H1 (cell line): Measurements from ENCODE around the gene CCDC9B. TPM values are rescaled to one million over a fixed set of nuclear protein-coding genes. Genes with fewer than 3 reads are reported as not detected.

ENCODE experiments used
- BACH1 ChIP-seq: IDR thresholded peaks from 2 replicates; pipeline ENCODE4 v1.6.1; 2012; ENCODE audit warnings: low read length, improper control_type of control experiment
- CHD1 ChIP-seq: IDR thresholded peaks from 2 replicates; pipeline ENCODE4 v1.6.1; 2012; ENCODE audit warnings: low read depth, low read length, improper control_type of control experiment
- KDM5A ChIP-seq: fragments of 200-600 bp; IDR thresholded peaks from 2 replicates; pipeline ENCODE4 v1.7.1; 2012; ENCODE audit warnings: mild to moderate bottlenecking, low read length, inconsistent platforms, mixed read lengths
- RNF2 ChIP-seq: fragments of 200-900, 300-1000 bp; sonication (generic); IDR thresholded peaks from 2 replicates; pipeline ENCODE4 v1.7.1; 2016; ENCODE audit warnings: borderline replicate concordance, low read depth, mild to moderate bottlenecking, antibody characterized with exemption, low read length; ENCODE audit not compliant: poor library complexity, severe bottlenecking; ENCODE audit errors: missing control alignments
- polyA plus RNA-seq, 7 experiments: library from polyadenylated mRNA; depleted of rRNA in 3 of 7; stranded (reverse) in 5 of 7; unstranded in 2 of 7; fragments of >200 nt in 5 of 7; fragments of 200-250 nt in 2 of 7; gene quantifications; 1 replicate in 5 of 7; 2 replicates in 1 of 7; 4 replicates in 1 of 7; pipeline versions ENCODE4 v1.2.1 to v1.2.3, GENCODE V29; 2011 to 2013; ENCODE audit warnings: missing spikeins in 2 of 7, mixed read lengths in 2 of 7
- total RNA-seq: library from RNA; stranded (reverse); fragmentation: NEBNext Ultra II Directional; extraction: Animal tissue kit (Norgen Biotek cat#: 25700); gene quantifications from 2 replicates; pipeline ENCODE4 v1.2.1, GENCODE V29; 2021
- TF ChIP-seq, protein P1 (sequence below), 3 experiments: IDR thresholded peaks; 1 replicate in 2 of 3; 2 replicates in 1 of 3; pipeline versions ENCODE4 v1.5.1 to v1.6.1; 2011; ENCODE audit warnings: low read length in 3 of 3, mild to moderate bottlenecking in 3 of 3, inconsistent platforms in 2 of 3, low read depth in 1 of 3, moderate library complexity in 1 of 3; ENCODE audit not compliant: insufficient read depth in 1 of 3; ENCODE audit errors: control extremely low read depth in 1 of 3
- TF ChIP-seq, protein P2 (sequence below): fragments of 300-600 bp; sonication (generic); IDR thresholded peaks from 2 replicates; pipeline ENCODE4 v1.7.1; 2012; ENCODE audit warnings: low read length, moderate library complexity, mild to moderate bottlenecking, inconsistent platforms; ENCODE audit not compliant: insufficient replicate concordance

CCDC9B gene
- total and polyA plus RNA-seq, 2 of the 8 experiments (the other 6 are each of a cell fraction or from before 2014, with no cell fraction given) = 0.45 to 0.78 TPM

DNA sequence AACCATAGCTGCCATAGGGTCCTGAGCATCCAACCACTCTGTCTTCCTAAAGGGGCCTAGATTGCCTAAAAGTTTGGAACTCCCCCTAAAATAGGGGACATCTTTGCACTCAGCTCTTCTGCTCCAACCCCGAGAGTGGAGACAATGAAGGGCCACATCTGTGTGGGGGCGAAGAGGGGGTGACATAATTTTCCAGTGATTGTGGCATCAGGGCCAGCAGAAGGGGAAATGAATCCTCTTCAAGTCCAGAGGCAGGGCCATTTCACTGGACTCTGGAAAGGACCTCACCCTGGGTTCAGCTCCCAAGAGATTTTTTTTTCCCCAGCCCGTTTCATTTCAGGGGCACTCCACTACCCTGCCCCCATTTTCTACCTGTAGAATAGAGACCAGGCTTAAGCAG, 53.2 kb downstream of the CCDC9B start (continued):
- TF ChIP-seq, protein P1, sequence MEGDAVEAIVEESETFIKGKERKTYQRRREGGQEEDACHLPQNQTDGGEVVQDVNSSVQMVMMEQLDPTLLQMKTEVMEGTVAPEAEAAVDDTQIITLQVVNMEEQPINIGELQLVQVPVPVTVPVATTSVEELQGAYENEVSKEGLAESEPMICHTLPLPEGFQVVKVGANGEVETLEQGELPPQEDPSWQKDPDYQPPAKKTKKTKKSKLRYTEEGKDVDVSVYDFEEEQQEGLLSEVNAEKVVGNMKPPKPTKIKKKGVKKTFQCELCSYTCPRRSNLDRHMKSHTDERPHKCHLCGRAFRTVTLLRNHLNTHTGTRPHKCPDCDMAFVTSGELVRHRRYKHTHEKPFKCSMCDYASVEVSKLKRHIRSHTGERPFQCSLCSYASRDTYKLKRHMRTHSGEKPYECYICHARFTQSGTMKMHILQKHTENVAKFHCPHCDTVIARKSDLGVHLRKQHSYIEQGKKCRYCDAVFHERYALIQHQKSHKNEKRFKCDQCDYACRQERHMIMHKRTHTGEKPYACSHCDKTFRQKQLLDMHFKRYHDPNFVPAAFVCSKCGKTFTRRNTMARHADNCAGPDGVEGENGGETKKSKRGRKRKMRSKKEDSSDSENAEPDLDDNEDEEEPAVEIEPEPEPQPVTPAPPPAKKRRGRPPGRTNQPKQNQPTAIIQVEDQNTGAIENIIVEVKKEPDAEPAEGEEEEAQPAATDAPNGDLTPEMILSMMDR (IDR thresholded peaks at IDR 0.05; ENCODE audit: control extremely low read depth in 1 of 3, insufficient read depth in 1 of 3, low read depth in 1 of 3, low read length in 3 of 3) = no peak
- TF ChIP-seq RNF2 (no peak), KDM5A (no peak), BACH1 (no peak), CHD1 (no peak)
- TF ChIP-seq, protein P2, sequence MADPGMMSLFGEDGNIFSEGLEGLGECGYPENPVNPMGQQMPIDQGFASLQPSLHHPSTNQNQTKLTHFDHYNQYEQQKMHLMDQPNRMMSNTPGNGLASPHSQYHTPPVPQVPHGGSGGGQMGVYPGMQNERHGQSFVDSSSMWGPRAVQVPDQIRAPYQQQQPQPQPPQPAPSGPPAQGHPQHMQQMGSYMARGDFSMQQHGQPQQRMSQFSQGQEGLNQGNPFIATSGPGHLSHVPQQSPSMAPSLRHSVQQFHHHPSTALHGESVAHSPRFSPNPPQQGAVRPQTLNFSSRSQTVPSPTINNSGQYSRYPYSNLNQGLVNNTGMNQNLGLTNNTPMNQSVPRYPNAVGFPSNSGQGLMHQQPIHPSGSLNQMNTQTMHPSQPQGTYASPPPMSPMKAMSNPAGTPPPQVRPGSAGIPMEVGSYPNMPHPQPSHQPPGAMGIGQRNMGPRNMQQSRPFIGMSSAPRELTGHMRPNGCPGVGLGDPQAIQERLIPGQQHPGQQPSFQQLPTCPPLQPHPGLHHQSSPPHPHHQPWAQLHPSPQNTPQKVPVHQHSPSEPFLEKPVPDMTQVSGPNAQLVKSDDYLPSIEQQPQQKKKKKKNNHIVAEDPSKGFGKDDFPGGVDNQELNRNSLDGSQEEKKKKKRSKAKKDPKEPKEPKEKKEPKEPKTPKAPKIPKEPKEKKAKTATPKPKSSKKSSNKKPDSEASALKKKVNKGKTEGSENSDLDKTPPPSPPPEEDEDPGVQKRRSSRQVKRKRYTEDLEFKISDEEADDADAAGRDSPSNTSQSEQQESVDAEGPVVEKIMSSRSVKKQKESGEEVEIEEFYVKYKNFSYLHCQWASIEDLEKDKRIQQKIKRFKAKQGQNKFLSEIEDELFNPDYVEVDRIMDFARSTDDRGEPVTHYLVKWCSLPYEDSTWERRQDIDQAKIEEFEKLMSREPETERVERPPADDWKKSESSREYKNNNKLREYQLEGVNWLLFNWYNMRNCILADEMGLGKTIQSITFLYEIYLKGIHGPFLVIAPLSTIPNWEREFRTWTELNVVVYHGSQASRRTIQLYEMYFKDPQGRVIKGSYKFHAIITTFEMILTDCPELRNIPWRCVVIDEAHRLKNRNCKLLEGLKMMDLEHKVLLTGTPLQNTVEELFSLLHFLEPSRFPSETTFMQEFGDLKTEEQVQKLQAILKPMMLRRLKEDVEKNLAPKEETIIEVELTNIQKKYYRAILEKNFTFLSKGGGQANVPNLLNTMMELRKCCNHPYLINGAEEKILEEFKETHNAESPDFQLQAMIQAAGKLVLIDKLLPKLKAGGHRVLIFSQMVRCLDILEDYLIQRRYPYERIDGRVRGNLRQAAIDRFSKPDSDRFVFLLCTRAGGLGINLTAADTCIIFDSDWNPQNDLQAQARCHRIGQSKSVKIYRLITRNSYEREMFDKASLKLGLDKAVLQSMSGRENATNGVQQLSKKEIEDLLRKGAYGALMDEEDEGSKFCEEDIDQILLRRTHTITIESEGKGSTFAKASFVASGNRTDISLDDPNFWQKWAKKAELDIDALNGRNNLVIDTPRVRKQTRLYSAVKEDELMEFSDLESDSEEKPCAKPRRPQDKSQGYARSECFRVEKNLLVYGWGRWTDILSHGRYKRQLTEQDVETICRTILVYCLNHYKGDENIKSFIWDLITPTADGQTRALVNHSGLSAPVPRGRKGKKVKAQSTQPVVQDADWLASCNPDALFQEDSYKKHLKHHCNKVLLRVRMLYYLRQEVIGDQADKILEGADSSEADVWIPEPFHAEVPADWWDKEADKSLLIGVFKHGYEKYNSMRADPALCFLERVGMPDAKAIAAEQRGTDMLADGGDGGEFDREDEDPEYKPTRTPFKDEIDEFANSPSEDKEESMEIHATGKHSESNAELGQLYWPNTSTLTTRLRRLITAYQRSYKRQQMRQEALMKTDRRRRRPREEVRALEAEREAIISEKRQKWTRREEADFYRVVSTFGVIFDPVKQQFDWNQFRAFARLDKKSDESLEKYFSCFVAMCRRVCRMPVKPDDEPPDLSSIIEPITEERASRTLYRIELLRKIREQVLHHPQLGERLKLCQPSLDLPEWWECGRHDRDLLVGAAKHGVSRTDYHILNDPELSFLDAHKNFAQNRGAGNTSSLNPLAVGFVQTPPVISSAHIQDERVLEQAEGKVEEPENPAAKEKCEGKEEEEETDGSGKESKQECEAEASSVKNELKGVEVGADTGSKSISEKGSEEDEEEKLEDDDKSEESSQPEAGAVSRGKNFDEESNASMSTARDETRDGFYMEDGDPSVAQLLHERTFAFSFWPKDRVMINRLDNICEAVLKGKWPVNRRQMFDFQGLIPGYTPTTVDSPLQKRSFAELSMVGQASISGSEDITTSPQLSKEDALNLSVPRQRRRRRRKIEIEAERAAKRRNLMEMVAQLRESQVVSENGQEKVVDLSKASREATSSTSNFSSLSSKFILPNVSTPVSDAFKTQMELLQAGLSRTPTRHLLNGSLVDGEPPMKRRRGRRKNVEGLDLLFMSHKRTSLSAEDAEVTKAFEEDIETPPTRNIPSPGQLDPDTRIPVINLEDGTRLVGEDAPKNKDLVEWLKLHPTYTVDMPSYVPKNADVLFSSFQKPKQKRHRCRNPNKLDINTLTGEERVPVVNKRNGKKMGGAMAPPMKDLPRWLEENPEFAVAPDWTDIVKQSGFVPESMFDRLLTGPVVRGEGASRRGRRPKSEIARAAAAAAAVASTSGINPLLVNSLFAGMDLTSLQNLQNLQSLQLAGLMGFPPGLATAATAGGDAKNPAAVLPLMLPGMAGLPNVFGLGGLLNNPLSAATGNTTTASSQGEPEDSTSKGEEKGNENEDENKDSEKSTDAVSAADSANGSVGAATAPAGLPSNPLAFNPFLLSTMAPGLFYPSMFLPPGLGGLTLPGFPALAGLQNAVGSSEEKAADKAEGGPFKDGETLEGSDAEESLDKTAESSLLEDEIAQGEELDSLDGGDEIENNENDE = no peak
